Lung (tissue), 12 donors: ENCODE data around the gene CADM2. TPM values are rescaled to one million over a fixed set of nuclear protein-coding genes. Genes with fewer than 3 reads are reported as not detected.

Experiments
- ATAC-seq: fragments of 200-7000 bp; cut with Tn5 transposase; one replicate; pipeline ENCODE4 v1.9.1; 2020; ENCODE audit warnings: moderate number of reproducible peaks; ENCODE audit not compliant: insufficient read depth, low FRiP score
- DNase-seq, 3 donors: peaks; one replicate each; pipeline ENCODE4 v3.0.0-alpha.2; 2013 to 2017
- H3K27ac ChIP-seq, 2 donors: one replicate each; pipeline ENCODE4 v1.5.1; 2013; ENCODE audit warnings: mild to moderate bottlenecking in 2 of 2, moderate library complexity in 2 of 2, control low read depth in 1 of 2, inconsistent platforms in 1 of 2, low read depth in 1 of 2, low read length in 1 of 2
- H3K27me3 ChIP-seq, 3 donors: one replicate each; pipeline ENCODE4 v1.5.1; 2013; ENCODE audit warnings: low read length in 2 of 3; ENCODE audit not compliant: control insufficient read depth in 3 of 3, insufficient read depth in 3 of 3
- H3K36me3 ChIP-seq, 4 donors: one replicate each; pipeline ENCODE4 v1.5.1; 2013; ENCODE audit warnings: low read length in 4 of 4, mild to moderate bottlenecking in 1 of 4, moderate library complexity in 1 of 4; ENCODE audit not compliant: control insufficient read depth in 4 of 4, insufficient read depth in 4 of 4
- H3K4me1 ChIP-seq, 5 donors: one replicate each; pipeline ENCODE4 v1.5.1; 2013; ENCODE audit warnings: low read length in 5 of 5, mild to moderate bottlenecking in 2 of 5, moderate library complexity in 1 of 5; ENCODE audit not compliant: control insufficient read depth in 5 of 5, insufficient read depth in 5 of 5
- H3K4me3 ChIP-seq: one replicate; pipeline ENCODE4 v1.5.1; 2013; ENCODE audit warnings: mild to moderate bottlenecking, control low read depth, moderate library complexity
- H3K9ac ChIP-seq, 2 donors: one replicate each; pipeline ENCODE4 v1.5.1; 2013; ENCODE audit warnings: low read length in 2 of 2, control low read depth in 1 of 2; ENCODE audit not compliant: insufficient read depth in 1 of 2
- H3K9me3 ChIP-seq, 4 donors: one replicate each; pipeline ENCODE4 v1.5.1; 2013; ENCODE audit warnings: low read length in 3 of 4, mild to moderate bottlenecking in 1 of 4, moderate library complexity in 1 of 4; ENCODE audit not compliant: control insufficient read depth in 4 of 4, insufficient read depth in 3 of 4
- CTCF ChIP-seq: IDR thresholded peaks from 2 replicates; pipeline ENCODE4 v1.5.1; 2012; ENCODE audit warnings: mild to moderate bottlenecking; ENCODE audit errors: control extremely low read depth, extremely low read depth
- WGBS, 2 donors: extraction: QIAGEN DNeasy Blood & Tissue Kit; methylation state at CpG; one replicate each; pipeline ENCODE4 v1.1.7; 2013; 5-methylcytosine and 5-hydroxymethylcytosine counted together
- polyA plus RNA-seq, 2 donors: library from polyadenylated mRNA; stranded (reverse); fragments of 200-250 nt; gene quantifications; one replicate each; pipeline ENCODE4 v1.2.1, GENCODE V29; 2013
- total RNA-seq, 2 donors: library from RNA; depleted of rRNA in 1 of 2; stranded (reverse); fragments of >200 nt in 1 of 2; gene quantifications; one replicate each; pipeline ENCODE4 v1.2.1, GENCODE V29; 2014 to 2021
- donor health status: control.
- donor health status: control.
- donor health status: Bipolar disorder and iron deficiency.
- donor health status: healthy.
- donor health status: DM: yes; HTN: yes; CAD: no.

The CADM2 gene
- total and polyA plus RNA-seq, 4 donors, result 0.14 to 3.3 (median 0.32) TPM

DNA sequence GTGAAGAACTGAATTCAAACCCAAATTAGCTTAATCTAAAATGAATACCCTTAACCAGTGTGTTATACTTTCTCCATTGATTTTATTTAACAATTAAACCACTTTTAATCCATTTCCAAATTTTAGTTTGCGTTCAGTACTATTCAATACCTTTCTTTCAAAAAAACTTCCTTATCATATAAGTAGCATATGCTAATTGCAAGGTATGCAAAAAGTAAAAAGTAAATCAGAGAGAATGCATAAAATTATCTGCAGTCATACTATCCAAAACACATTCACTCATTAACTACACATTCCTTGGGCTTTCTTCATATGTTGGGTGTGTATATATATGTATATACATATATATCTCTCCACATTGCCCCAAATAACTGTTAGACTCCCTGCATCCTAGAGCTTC lies 208.8 kb downstream of the CADM2 start:
- Histone ChIP-seq H3K36me3 (no peaks in the 10 kb centered on the region), H3K9me3 (no peaks in the 10 kb centered on the region), H3K27me3 (no peaks in the 10 kb centered on the region), H3K27ac (no peak overlapping the region), H3K4me3 (no peak overlapping the region), H3K4me1 (no peaks in the 10 kb centered on the region), H3K9ac (no peak overlapping the region)
- ATAC-seq, result no peak
- DNase-seq, result no peak
- no peak for TF ChIP-seq CTCF
- 92 to 95% methylated on average over 1 of the region's 1 CpG for WGBS, 2 donors

DNA sequence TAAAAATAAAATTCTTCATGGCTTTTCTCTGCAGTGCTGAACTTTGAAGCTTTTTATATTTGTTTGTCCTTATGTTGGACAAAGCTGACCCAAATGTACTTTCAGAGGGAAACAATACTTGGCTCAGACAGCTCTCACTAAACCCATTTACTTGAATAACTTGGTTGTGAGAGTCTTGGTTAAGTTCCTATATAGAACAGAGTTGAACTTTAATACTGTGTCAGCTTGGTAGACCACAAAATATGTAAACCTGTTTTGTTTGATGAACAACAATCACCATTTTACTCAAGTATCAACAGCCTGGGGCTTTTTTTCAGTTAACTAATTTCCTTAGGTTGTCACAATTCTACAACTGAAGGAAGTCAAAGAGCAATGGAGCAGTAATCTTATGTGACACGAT lies 211.9 kb downstream of the CADM2 start:
- no peak overlapping the region for H3K9ac ChIP-seq
- WGBS, 2 donors, result 65 to 84% methylated on average over 1 of the region's 1 CpG
- TF ChIP-seq CTCF, result no peak
- H3K4me1 ChIP-seq, result no peaks in the 10 kb centered on the region
- H3K36me3 ChIP-seq, result no peaks in the 10 kb centered on the region
- H3K9me3 ChIP-seq, result no peaks in the 10 kb centered on the region
- DNase-seq (no peak), ATAC-seq (no peak)
- no peak overlapping the region for H3K4me3 ChIP-seq
- no peaks in the 10 kb centered on the region for H3K27me3 ChIP-seq
- no peak overlapping the region for H3K27ac ChIP-seq

DNA sequence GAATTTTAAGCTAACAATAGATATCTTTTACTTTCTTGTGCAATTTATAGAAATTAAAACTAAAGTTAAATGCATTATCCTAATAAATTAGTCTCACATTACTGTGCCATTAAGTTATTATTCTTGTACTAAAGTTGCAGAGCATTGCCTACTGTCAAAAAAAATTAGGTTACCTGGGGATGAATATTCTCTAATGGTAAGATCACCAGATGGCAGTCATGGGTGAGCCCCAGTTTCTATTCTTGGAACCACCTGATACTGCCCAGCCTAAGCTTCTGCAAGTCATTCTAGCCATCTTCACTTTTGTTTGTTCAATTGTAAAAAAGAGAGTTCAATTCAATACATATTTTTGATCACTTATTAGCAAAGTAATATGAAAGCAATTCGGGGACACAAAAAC lies 213.2 kb downstream of the CADM2 start:
- no peak overlapping the region for H3K9ac ChIP-seq
- TF ChIP-seq CTCF, result no peak
- no peaks in the 10 kb centered on the region for H3K4me1 ChIP-seq
- WGBS, 2 donors, result 77 to 89% methylated on average over 1 of the region's 1 CpG
- H3K27ac ChIP-seq, result no peak overlapping the region
- no peaks in the 10 kb centered on the region for H3K27me3 ChIP-seq
- no peak for ATAC-seq
- no peak overlapping the region for H3K4me3 ChIP-seq
- no peaks in the 10 kb centered on the region for H3K36me3 ChIP-seq
- H3K9me3 ChIP-seq, result no peaks in the 10 kb centered on the region
- DNase-seq, result no peak

DNA sequence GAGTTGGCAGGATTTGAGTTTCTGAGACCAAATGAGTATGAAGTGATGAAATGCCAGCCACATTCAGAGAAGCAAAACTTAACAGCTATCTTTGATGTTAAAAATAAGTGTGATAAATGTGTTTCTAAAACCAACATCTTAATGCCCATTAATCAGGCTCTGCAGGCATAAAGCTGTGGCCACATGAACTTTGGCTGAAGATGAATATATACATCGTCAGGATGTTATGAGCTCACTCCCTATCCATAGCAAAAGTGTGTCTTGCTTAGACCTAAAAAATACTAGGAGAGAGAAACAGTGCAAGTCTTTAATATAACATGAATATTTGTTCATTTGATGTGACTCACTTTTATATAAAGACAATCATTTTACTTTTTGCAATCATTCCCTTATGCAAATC lies 218.0 kb downstream of the CADM2 start:
- no peaks in the 10 kb centered on the region for H3K9me3 ChIP-seq
- no peak overlapping the region for H3K9ac ChIP-seq
- TF ChIP-seq CTCF, result no peak
- no peaks in the 10 kb centered on the region for H3K4me1 ChIP-seq
- H3K4me3 ChIP-seq, result no peak overlapping the region
- H3K27me3 ChIP-seq, result no peaks in the 10 kb centered on the region
- no peak overlapping the region for H3K27ac ChIP-seq
- DNase-seq (no peak), ATAC-seq (no peak)
- H3K36me3 ChIP-seq, result no peaks in the 10 kb centered on the region
- WGBS, 2 donors, result 63 to 70% methylated on average over 1 of the region's 1 CpG
